Choroid plexus epithelial cell (primary cell): ENCODE results near the gene ABLIM1.

Experiments
- DNase-seq: peaks from one replicate; pipeline ENCODE4 v3.0.0-alpha.2; 2010; ENCODE audit warnings: low read depth
- H3K4me3 ChIP-seq: 2 replicates; pipeline ENCODE4 v1.5.1; 2011; ENCODE audit warnings: low read depth, mild to moderate bottlenecking, control low read depth, low read length, moderate library complexity
- TF ChIP-seq, protein P1 (sequence below): conservative IDR thresholded peaks from 2 replicates; pipeline ENCODE4 v1.5.1; 2011; ENCODE audit warnings: low read depth, mild to moderate bottlenecking, control low read depth, inconsistent platforms, low read length, moderate library complexity

The ABLIM1 gene

DNA sequence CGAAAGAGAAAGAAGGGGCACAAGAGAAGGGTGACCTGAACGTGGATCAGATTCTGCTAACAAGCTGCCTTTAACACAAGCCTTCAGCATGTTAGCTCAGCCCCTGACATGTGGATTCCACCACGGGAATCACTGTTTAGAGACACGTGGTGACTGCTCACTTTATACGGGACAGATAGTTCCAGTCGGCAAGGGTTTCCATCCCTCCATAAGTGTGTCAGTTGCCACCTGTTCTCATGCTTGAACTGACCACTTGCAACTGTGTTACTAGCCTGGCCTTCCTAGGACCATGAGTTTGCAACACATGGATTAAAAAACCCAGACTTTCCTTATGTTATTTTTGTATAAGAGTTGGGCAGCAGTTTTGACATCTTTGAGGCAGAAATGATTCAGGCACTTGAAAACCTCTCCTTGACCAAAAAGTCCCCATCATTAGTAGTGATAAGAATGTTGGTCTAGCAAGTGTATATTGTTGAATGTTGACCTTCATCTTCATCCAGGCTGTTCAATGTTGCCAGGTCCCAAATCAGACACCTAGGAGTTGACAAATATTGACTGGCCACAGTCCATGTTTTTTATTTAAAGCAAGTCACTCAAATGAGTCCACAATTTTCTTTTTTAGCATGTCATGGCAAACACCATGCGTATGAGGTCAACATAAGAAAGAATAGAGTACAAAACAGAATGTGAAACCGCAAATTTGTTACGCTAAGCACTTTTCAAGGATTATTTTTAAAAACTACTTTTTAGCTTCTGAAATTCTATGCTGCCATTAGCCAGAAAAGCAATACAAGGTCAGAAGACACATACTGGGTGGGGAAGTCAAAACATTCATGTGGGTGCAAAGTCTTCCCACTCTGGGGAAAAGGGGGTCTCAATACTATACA, 101.6 kb downstream of the ABLIM1 start:
- TF ChIP-seq, protein P1, sequence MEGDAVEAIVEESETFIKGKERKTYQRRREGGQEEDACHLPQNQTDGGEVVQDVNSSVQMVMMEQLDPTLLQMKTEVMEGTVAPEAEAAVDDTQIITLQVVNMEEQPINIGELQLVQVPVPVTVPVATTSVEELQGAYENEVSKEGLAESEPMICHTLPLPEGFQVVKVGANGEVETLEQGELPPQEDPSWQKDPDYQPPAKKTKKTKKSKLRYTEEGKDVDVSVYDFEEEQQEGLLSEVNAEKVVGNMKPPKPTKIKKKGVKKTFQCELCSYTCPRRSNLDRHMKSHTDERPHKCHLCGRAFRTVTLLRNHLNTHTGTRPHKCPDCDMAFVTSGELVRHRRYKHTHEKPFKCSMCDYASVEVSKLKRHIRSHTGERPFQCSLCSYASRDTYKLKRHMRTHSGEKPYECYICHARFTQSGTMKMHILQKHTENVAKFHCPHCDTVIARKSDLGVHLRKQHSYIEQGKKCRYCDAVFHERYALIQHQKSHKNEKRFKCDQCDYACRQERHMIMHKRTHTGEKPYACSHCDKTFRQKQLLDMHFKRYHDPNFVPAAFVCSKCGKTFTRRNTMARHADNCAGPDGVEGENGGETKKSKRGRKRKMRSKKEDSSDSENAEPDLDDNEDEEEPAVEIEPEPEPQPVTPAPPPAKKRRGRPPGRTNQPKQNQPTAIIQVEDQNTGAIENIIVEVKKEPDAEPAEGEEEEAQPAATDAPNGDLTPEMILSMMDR = no peak
- no peak overlapping the region for H3K4me3 ChIP-seq
- no peak for DNase-seq

DNA sequence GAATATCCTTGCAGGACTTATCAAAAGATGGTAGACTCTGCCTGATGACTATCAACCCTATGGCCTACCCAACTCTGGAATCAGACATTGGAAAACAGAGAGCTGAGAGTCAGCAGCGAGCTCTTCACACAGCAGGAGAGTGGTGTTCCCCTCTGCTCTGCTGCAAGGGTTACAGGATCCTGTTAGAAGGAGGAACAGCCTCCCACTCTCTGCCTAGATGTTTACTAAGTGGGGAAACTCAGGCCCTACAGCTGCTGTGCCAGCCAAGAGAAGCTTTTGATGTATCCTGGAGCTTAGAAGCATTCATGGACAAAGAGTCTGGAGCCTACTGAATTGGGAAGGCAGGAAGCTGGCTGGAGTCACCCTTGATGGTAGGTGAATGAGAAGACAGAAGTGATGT, 104.6 kb downstream of the ABLIM1 start:
- no peak overlapping the region for H3K4me3 ChIP-seq
- DNase-seq = no peak
- TF ChIP-seq, protein P1 = no peak

DNA sequence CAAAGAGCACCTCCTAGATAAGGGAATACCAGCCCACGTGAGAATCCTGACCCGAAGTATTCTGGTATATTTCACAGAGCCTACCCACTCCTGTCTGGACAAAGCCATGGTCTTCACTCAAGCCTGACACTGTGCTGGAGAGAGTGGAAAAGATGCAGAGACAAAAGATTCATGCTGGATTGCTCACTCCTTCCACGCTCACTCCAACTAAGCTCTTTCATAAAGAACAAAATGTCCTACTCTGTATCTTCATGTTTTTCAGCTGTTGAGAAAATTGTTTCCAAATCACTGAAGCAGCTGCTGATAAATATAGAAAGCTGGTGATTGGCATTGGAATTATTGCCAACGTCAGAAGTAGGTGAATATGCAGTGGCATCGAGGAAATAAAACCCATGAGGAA, 106.0 kb downstream of the ABLIM1 start:
- DNase-seq = no peak
- TF ChIP-seq, protein P1 = no peak
- no peak overlapping the region for H3K4me3 ChIP-seq

DNA sequence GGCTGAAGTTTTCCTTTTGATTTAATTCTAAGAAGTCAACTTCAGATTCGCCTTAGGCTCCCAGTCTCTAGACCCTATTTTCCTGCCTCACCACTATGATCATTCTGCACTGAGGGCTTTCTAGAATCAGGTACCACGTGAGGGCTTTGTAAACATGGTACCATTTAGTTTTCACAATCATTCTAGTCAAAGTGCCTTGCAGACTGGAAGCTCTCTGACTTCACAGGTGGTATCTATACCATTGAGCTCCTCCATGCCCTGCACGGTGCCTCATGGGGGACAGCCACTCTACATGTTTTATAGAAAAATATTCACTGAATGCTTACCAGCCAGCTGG, 106.5 kb downstream of the ABLIM1 start:
- no peak overlapping the region for H3K4me3 ChIP-seq
- no peak for DNase-seq
- TF ChIP-seq, protein P1 = no peak

DNA sequence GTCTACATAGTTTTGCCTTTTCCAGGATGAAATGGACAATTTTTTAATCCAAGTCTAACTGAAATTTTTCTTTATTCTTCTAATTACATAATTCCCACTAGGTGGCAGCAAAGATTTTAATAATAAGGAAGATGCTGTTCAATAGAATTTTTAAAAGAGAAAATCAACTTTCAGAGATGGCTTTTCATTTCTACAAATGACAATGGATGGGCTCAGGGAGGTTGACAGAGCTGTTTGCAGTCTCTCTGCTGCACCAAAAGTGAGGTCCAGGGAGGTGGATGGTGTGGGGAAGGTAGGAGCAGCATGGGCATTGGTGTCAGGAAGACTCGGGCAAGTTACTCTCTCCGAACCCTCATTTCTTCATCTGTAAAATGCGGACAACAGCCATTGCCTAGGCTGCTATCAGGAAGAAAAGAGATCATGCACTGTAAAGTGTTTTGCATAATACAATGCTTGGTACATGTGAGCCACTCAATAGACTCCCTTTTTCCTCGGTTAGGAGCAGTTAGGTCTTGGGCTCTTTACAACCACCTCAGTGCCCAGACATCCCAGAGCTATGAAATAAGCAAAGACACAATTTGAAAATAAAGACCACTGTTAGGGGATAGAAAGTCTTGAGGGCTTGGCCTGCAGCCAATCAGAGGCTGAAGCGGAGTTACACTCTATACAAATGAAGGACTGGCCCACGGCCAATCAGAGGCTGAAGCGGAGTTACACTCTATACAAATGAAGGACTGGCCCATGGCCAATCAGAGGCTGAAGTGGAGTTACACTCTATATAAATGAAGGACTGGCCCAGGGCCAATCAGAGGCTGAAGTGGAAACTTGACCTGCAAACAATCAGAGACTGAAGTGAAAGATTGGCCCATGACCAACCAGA, 107.1 kb downstream of the ABLIM1 start:
- peak; percentile 59 for DNase-seq
- TF ChIP-seq, protein P1 = peak; percentile 33
- peak overlapping the region; percentile 38 for H3K4me3 ChIP-seq

DNA sequence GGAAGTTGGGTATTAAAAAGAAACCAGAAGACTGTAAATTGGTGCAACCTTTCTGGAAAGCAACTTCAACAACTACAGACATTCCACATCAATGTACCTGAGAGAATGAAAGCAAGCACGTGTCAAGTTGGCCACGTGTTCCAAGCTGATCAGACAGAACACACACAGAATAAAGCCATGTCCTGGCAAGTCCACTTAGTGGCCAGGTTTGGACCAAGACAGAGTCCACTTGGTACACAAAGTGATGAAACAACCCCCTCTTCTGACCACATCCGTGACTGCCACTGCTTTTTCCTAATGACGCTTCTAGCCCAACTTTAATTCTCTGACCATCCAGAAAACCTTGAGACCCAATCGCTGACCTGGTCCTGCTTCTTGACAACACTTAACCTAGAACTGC, 109.4 kb downstream of the ABLIM1 start:
- TF ChIP-seq, protein P1 = peak; percentile 84
- DNase-seq = peak; percentile 79
- H3K4me3 ChIP-seq = no peak overlapping the region
